HG03432 (cell line): ENCODE measurements around the gene COPS7A.

Experiments used
- ATAC-seq: cut with Tn5 transposase; IDR thresholded peaks from one replicate; pipeline ENCODE4 v1.9.1; 2021; ENCODE audit warnings: mild to moderate bottlenecking, moderate library complexity; ENCODE audit not compliant: unreplicated experiment

COPS7A gene

DNA sequence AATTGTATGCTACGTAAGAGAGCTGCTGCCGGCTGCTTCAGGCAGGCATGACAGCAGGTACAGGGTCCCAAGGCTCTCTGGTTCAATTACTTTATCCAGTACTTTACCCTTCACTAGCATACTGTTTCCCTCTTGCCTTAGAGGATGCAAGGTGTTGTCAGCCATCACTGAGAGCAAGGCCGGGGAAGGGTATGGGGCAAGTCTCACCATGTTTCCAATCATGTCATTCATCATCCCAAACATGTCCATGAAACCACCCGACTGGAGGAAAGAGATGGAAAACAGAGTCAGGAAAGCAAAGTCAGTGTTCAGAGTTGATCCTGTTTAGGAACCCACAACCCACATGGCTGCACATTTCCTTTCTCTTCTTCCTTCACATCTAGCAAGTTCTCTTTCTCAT lies 26.7 kb downstream of the COPS7A start:
- ATAC-seq = no peak

- no peak for ATAC-seq
These were observed 27.9 kb downstream of the COPS7A start for GRCh38 chr12:6751767-6752166.

DNA sequence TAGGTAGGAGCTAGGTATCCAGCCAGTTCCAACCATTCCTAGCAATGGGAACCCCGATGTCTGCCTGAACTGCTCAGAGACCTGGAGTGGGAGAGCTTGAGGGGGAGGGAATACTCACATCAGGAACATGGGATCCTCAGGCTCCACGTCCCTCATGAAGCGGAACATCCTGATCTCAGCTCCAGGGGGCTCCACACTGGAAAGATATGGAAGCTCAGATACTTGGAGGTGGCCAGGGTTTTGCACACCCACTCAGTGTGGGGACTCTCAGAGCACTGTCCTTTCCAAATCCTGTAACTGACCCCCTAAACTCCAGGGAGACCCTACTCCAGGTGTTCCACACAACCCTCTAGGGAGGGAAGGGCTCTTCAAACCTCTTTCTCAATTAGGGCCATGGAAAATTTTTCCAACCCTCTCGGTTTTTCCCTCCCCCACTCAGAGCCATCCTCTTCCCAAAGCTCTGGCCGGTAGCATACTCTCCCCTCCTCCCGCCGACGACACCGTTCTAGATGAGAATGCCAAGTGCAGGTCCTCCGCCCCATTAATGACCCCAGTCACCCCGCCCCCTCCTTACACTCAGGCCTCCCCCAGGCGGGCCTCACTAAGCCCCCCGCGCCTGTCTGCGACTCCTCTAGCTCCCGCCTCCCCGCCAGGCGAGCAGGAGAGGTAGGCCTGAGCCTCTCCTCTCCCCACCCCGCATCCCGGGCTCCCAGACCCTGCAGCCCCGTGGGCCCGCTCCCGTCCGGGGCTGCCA lies 28.5 kb downstream of the COPS7A start:
- ATAC-seq = no peak

- peak; percentile 84 for ATAC-seq
These were observed 29.3 kb downstream of the COPS7A start, which contains the start of gene MLF2 for GRCh38 chr12:6752921-6753771. Gene MLF2 (minus strand): TSS chr12:6753141. CDS start chr12:6752334, 807 bp downstream.

- no peak for ATAC-seq
These were observed 30.0 kb downstream of the COPS7A start for GRCh38 chr12:6753772-6754356.

GRCh38 chr12:6754411-6754810 lies 30.6 kb downstream of the COPS7A start:
- ATAC-seq = no peak

DNA sequence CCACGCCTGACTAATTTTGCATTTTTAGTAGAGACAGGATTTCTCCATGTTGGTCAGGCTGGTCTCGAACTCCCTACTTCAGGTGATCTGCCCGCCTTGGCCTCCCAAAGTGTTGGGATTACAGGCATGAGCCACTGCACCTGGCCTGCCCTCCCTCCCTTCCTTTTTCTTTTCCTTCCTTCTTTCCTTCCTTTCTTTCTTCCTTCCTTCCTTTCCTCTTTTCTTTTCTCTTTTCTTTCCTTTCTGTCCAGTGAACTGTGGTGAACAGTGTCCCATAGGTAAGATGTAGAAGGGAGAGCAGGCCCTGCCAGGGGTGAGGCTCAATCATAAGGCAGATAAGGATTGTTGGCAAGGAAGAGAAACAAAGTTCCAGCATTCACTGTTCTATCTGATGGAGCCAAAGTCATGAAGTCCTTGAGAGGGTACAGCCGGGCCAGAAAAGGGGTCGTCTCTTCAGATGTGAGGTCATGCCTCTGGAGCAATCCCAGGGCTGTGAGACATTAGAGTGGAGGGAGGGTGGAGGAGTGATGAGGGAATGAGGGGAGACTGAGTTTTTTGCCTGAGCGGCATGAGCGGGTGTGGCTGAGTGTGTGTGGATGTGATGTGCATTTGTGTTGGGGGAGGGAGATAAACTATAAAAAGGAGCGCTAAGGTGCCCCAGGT lies 33.3 kb downstream of the COPS7A start:
- ATAC-seq = no peak

GRCh38 chr12:6758506-6759095 lies 34.8 kb downstream of the COPS7A start:
- no peak for ATAC-seq

GRCh38 chr12:6759741-6760140 lies 35.9 kb downstream of the COPS7A start:
- no peak for ATAC-seq

GRCh38 chr12:6763380-6763779 lies 39.5 kb downstream of the COPS7A start:
- ATAC-seq = no peak

DNA sequence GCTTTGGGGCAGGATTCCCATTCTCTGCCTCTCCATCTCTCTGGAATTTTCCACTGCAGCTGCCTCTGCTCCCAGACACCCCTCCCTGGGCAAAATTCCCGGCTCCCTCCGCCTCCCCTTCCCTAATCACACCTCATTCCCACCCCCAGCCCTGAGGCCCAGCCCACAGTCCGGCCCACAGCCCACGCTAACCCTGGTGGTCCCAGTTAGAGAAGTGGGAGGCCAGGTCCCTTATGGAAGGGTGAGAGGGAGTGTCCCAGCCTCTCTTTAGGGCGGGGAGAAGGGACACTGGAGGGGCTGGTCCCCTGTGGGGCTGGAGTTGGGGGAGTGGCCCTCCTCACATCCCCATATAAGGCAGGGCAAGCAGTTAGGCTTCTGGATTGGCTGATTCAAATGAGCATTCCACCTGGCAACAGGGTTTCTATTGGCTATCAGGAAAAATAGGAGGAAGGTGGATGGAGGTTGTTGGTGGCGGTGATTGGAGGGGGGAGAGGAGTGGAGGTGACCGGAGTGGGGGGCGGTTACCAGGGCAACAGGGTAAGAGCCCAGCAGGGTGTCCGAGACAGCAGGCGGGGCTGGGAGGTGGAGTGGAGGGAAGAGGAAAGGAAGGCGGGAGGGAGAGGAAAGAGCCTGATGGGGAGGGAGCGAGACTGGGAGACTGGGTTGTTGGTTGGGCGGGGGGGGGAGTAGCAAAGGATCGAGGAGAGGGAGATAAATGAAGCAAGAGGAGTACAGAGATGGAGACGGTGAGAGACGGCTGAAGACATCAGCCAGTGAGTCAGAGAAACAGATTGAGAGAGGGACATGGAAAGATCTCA lies 40.4 kb downstream of the COPS7A start:
- peak; percentile 75 for ATAC-seq

DNA sequence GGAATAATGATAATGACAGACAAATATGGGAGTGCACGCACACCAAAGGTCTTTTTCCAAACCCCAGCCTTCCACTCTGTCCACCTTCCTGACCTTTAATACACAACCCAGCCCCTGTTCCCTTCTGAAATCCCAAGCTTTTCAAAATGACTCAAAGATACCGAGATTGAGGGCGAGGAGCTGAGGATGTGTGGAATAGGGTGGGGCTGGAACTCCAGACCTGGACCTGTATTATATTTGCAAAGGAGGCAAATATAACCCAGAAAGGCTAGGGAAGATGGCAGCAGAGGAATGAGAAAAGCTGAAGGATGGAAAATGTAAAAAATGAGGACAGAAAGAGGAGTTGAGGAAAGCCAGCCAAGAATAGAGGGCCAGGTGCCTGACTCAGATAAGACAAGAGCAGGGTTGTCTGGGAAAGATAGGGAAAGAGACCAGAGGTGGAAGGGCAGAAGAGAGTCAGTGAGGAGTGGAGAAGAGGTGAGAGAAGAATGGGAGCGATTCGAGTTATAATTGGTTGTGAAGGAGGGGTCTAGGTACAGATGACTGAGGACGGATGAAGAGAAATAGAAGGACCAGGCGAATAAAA lies 41.3 kb downstream of the COPS7A start:
- no peak for ATAC-seq

DNA sequence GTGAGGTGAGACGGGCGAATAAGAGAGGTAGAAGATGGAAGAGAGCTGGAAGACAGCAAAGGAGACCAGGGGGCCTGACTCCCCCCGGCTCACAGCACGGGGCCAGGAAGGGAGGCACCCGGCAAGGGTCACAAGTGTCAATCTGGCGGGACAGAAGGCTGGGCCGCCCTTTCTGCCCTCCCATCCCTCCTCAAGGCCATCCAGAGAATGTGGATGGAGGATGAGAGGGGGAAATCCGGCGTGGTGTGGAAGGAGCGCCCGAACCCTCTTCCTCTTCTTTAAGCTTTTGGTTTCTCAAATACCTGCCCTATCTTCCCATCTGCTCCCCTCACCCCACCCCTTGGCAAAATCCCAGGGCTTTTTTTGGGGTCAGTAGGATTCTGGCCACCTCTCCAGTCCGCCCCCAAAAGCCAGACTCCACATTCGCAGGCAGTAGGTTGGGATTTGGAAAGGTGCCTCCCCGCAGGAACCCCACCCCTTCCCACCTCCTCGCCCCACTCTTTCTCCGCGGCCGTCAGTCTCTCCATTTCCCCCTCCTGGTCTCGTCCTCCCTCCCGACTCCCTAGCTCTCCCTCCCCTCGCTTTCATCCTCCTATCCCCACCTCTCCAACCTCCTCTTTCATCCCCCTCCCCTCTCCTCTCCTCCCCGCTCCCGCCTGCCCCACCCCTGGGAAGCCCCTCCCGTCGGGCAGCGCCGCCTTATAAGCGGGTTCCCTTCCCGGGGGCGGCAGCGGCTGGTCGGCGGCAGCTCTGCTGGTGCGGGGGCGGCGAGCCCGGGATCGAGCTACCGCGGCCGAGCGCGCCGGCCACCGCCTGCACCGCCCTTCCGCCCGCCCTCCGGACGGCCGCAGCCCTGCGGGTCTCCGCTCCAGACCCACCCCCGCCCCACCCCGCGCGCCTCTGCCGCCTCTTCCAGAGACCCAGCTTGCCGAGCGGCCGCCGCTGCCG lies 42.1 kb downstream of the COPS7A start, which contains the start of gene PTMS:
TSS of gene PTMS (plus strand) at position 730 of the 948 bp plus-strand sequence. CDS start 343 bp downstream, outside the sequence.
- ATAC-seq = peak; percentile 10

DNA sequence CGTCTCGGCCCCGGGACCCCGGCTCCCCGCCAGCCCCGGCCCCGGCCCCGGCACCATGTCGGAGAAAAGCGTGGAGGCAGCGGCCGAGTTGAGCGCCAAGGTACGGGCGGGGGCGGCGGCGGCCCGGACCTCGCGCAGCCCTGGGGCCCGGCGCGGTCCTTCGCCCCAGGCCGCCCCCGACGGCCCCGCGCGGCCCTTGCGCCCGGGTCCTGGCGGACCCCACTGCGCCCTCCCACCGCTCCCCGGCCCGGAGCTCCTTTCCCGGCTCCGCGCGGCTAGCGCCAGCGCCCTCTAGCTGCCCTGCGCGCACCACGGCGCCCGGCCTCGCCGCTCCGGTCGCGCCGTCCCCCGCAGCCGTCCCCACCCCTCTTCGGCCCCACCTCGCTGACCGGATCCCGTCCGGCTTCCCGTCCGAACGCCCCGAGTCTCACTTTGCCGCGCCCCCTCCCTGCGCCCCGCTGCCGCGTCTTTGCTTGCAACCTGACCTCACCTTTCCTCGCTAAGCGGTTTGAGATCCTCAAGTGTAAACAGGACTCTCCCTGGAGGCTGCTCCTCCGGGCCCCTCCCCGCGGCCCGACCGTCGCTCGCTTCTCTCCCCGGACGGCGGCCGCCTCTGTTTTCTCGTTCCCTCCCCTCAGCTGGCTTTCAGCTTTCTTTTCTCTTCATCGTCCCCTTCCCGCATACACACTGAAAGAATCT lies 43.0 kb downstream of the COPS7A start:
- ATAC-seq = peak; percentile 58

GRCh38 chr12:6767353-6768319 lies 43.8 kb downstream of the COPS7A start:
- no peak for ATAC-seq

DNA sequence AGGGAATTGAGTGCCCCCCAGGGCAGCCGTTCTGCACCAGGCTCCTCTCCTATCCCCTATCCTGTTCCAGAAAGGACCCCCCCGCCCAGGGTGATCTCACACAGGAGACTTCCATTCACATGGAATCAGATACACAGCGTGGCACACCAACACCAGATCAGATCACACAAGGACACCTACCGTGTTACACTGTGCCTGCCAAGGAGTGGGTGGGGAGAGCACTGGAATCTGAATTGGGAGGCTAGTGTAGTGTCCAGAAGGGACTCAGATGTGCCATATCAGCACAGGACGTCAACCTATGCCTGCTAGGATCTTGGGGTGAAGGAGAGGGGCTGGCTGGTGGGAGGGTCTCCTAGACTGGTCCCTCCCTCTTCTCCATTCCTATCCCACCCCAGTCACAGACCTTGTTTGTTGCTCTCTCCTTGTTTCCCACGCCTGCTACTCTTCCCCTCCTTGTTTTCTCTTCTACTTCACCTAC lies 44.6 kb downstream of the COPS7A start:
- ATAC-seq = no peak
